Spleen (tissue), 7 donors: ENCODE measurements around the gene RAD54L2.

Experiments used
- POLR2AphosphoS5 ChIP-seq, 3 donors: sonication (generic); formaldehyde crosslinking; IDR thresholded peaks; one replicate each; pipeline ENCODE4 v1.5.1; 2017; ENCODE audit warnings: antibody characterized with exemption in 3 of 3
- TF ChIP-seq, protein P1 (sequence below), 11 experiments: fragments of 200-600 bp in 7 of 11; fragments of 450-650 bp in 4 of 11; sonication (generic) in 4 of 11; IDR thresholded peaks in 8 of 11; conservative IDR thresholded peaks in 3 of 11; 1 replicate in 7 of 11; 2 replicates in 4 of 11; pipeline versions ENCODE4 v1.4.0 to v1.8.0; 2016 to 2021; ENCODE audit warnings: antibody characterized with exemption in 11 of 11, inconsistent platforms in 4 of 11, mild to moderate bottlenecking in 1 of 11
- donor health status: DM: no; HTN: no; CAD: no; lungs with moderate emphysema.
- donor health status: DM: no; HTN: no; CAD: no.
- donor health status: DM: no; HTN: no; CAD: no.

DNA sequence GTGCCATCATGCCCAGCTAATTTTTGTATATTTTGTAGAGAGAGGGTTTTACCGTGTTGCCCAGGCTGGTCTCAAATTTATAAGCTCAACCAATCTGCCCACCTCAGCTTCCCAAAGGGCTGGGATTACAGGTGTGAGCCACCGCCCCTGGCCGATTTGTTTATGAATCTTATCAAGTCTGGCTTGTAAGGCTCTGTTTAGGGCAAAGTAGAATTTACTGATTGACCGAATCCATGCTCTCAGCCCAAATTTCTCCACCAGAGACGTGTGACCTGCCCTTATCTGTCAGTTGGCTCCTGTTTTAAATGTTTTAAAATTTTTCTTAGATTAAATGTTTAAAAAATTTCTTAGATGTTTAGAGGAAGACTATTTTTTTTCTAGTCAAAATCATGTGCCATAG lies 19.5 kb downstream of the RAD54L2 start:
- TF ChIP-seq POLR2AphosphoS5 (IDR thresholded peaks at IDR 0.05), result no peak
- TF ChIP-seq, protein P1, sequence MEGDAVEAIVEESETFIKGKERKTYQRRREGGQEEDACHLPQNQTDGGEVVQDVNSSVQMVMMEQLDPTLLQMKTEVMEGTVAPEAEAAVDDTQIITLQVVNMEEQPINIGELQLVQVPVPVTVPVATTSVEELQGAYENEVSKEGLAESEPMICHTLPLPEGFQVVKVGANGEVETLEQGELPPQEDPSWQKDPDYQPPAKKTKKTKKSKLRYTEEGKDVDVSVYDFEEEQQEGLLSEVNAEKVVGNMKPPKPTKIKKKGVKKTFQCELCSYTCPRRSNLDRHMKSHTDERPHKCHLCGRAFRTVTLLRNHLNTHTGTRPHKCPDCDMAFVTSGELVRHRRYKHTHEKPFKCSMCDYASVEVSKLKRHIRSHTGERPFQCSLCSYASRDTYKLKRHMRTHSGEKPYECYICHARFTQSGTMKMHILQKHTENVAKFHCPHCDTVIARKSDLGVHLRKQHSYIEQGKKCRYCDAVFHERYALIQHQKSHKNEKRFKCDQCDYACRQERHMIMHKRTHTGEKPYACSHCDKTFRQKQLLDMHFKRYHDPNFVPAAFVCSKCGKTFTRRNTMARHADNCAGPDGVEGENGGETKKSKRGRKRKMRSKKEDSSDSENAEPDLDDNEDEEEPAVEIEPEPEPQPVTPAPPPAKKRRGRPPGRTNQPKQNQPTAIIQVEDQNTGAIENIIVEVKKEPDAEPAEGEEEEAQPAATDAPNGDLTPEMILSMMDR (IDR thresholded peaks at IDR 0.05 in 8 of 11, conservative IDR thresholded peaks at IDR 0.05 in 3 of 11), result no peak
